Measurements from ENCODE around the gene PRAMEF15.
"Not testable (repeated sequence)": the region's sequence is repeated elsewhere in the genome, so short reads cannot be mapped to it uniquely, and the experiment has no call there.

PRAMEF15 gene

GRCh38 chr1:13315281-13315680, at the start of gene PRAMEF15:
TSS of gene PRAMEF15 (plus strand) at chr1:13315581. CDS start at chr1:13318408, 2,827 bp downstream.
- not testable (repeated sequence) for DNase-seq

- DNase-seq = not testable (repeated sequence)
These were observed 38.4 kb upstream of the PRAMEF15 start for GRCh38 chr1:13277016-13277415.

GRCh38 chr1:13279617-13280016, 35.8 kb upstream of the PRAMEF15 start:
- not testable (repeated sequence) for DNase-seq

GRCh38 chr1:13285037-13285436, 30.3 kb upstream of the PRAMEF15 start, which contains the start of gene PRAMEF8:
TSS of gene PRAMEF8 (minus strand) at chr1:13285137. CDS start at chr1:13284091, 1,046 bp downstream.
- not testable (repeated sequence) for DNase-seq

- not testable (repeated sequence) for DNase-seq
These were observed 26.4 kb upstream of the PRAMEF15 start for GRCh38 chr1:13289030-13289429.

GRCh38 chr1:13297216-13297931, 18.0 kb upstream of the PRAMEF15 start:
- not testable (repeated sequence) for DNase-seq

GRCh38 chr1:13298699-13299098, 16.7 kb upstream of the PRAMEF15 start:
- not testable (repeated sequence) for DNase-seq

GRCh38 chr1:13302197-13302596, 13.2 kb upstream of the PRAMEF15 start:
- not testable (repeated sequence) for DNase-seq

GRCh38 chr1:13303239-13303638, 12.1 kb upstream of the PRAMEF15 start, which contains the start of gene PRAMEF33:
TSS of gene PRAMEF33 (plus strand) at chr1:13303539. CDS start at chr1:13305955, 2,416 bp downstream.
- DNase-seq = not testable (repeated sequence)

GRCh38 chr1:13342496-13342895, 27.1 kb downstream of the PRAMEF15 start:
- DNase-seq = not testable (repeated sequence)

GRCh38 chr1:13347034-13347433, 31.7 kb downstream of the PRAMEF15 start, which contains the start of gene PRAMEF14:
TSS of gene PRAMEF14 (minus strand) at chr1:13347134. CDS start at chr1:13345314, 1,820 bp downstream.
- not testable (repeated sequence) for DNase-seq

GRCh38 chr1:13353476-13353875, 38.1 kb downstream of the PRAMEF15 start:
- DNase-seq = peak in 1 of 2 experiments; percentile 11

- not testable (repeated sequence) for DNase-seq
These were observed 39.1 kb downstream of the PRAMEF15 start for GRCh38 chr1:13354475-13354874.

- peak; percentile 9 to 22 for DNase-seq
These were observed 41.4 kb downstream of the PRAMEF15 start for GRCh38 chr1:13356774-13357173.

- DNase-seq = not testable (repeated sequence)
These were observed 47.0 kb downstream of the PRAMEF15 start for GRCh38 chr1:13362364-13362763.

GRCh38 chr1:13364928-13365327, 49.5 kb downstream of the PRAMEF15 start:
- DNase-seq = not testable (repeated sequence)

- not testable (repeated sequence) for DNase-seq
These were observed 51.2 kb downstream of the PRAMEF15 start for GRCh38 chr1:13366536-13366935.

GRCh38 chr1:13368544-13368943, 53.2 kb downstream of the PRAMEF15 start:
- peak; percentile 42 to 53 for DNase-seq

All from activated CD4-positive, alpha-beta T cell treated with anti-CD3 and anti-CD28 coated beads, Interleukin-2, amount 50 U/mL, for 48 hours (primary cell).